IMR-90 (cell line): ENCODE measurements around the gene DNAJB8. TPM values are rescaled to one million over a fixed set of nuclear protein-coding genes. Genes with fewer than 3 reads are reported as not detected.

Experiments used
- ATAC-seq: fragments of 200-7000 bp; cut with Tn5 transposase; 2 replicates; pipeline ENCODE4 v1.9.1; 2020; ENCODE audit warnings: low read depth, mild to moderate bottlenecking, moderate library complexity
- BruUV-seq: library from RNA; stranded (reverse); fragments of 400-500 nt; replicated peaks from 2 replicates; lab custom pipeline; 2021; lab: Mats Ljungman, UMichigan
- CTCF ChIA-PET: fragments of 300-600 bp; formaldehyde crosslinking; extraction: SDS; loops from one replicate; lab custom pipeline; 2021; ENCODE audit warnings: antibody characterized with exemption; lab: Yijun Ruan, JAX
- POLR2A ChIA-PET: fragments of 300-600 bp; sonication (Branson Sonifier 250); formaldehyde crosslinking; loops from one replicate; lab custom pipeline; 2022; ENCODE audit warnings: antibody characterized with exemption; ENCODE audit not compliant: unreplicated experiment; lab: Charles Lee
- DNase-seq: peaks from one replicate; pipeline ENCODE4 v3.0.0; 2013
- H2AFZ ChIP-seq: replicated peaks from 2 replicates; pipeline ENCODE3; 2013; ENCODE audit warnings: low read length, mild to moderate bottlenecking; ENCODE audit not compliant: poor library complexity
- H2AK5ac ChIP-seq: 2 replicates; pipeline ENCODE4 v1.6.1; 2013; ENCODE audit warnings: low read depth, low read length, inconsistent platforms
- H2AK9ac ChIP-seq: replicated peaks from 2 replicates; pipeline ENCODE3; 2013; ENCODE audit warnings: mild to moderate bottlenecking, low read depth, low read length, moderate library complexity; ENCODE audit not compliant: poor library complexity
- H2BK120ac ChIP-seq: 2 replicates; pipeline ENCODE4 v1.6.1; 2013; ENCODE audit warnings: low read depth, low read length, inconsistent platforms
- H2BK15ac ChIP-seq: 3 replicates; pipeline ENCODE4 v1.6.1; 2013; ENCODE audit warnings: low read depth, low read length, inconsistent platforms
- H2BK20ac ChIP-seq: 2 replicates; pipeline ENCODE4 v1.6.1; 2013; ENCODE audit warnings: low read depth, mild to moderate bottlenecking, inconsistent platforms, low read length, moderate library complexity
- H2BK5ac ChIP-seq: 2 replicates; pipeline ENCODE4 v1.6.1; 2013; ENCODE audit warnings: mild to moderate bottlenecking, low read depth, low read length, inconsistent platforms; ENCODE audit not compliant: poor library complexity, severe bottlenecking
- H3K14ac ChIP-seq: replicated peaks from 2 replicates; pipeline ENCODE4 v1.6.1; 2013; ENCODE audit warnings: low read depth, low read length, inconsistent platforms
- H3K18ac ChIP-seq: 2 replicates; pipeline ENCODE4 v1.6.1; 2013; ENCODE audit warnings: low read depth, low read length, control low read depth
- H3K23ac ChIP-seq: 2 replicates; pipeline ENCODE4 v1.6.1; 2013; ENCODE audit warnings: low read depth, low read length, inconsistent platforms
- H3K27ac ChIP-seq: 2 replicates; pipeline ENCODE4 v1.5.1; 2013; ENCODE audit warnings: mild to moderate bottlenecking, control low read depth, low read length; ENCODE audit not compliant: insufficient read depth
- H3K27me3 ChIP-seq: 2 replicates; pipeline ENCODE4 v1.6.1; 2013; ENCODE audit warnings: low read length; ENCODE audit not compliant: control insufficient read depth, insufficient read depth
- H3K36me3 ChIP-seq: 2 replicates; pipeline ENCODE4 v1.6.1; 2013; ENCODE audit warnings: low read length, mixed read lengths; ENCODE audit not compliant: control insufficient read depth, insufficient read depth
- H3K4ac ChIP-seq: 2 replicates; pipeline ENCODE4 v1.6.1; 2013; ENCODE audit warnings: low read depth, low read length, inconsistent platforms
- H3K4me1 ChIP-seq: 2 replicates; pipeline ENCODE4 v1.6.1; 2013; ENCODE audit warnings: low read length, mixed read lengths; ENCODE audit not compliant: control insufficient read depth, insufficient read depth
- H3K4me2 ChIP-seq: 2 replicates; pipeline ENCODE4 v1.6.1; 2013; ENCODE audit warnings: low read depth, mild to moderate bottlenecking, control low read depth, low read length, moderate library complexity
- H3K4me3 ChIP-seq: 2 replicates; pipeline ENCODE4 v1.5.1; 2013; ENCODE audit warnings: low read depth, mild to moderate bottlenecking, control low read depth, low read length, moderate library complexity; ENCODE audit not compliant: insufficient read depth
- H3K56ac ChIP-seq: 2 replicates; pipeline ENCODE4 v1.6.1; 2013; ENCODE audit warnings: low read length, inconsistent platforms; ENCODE audit not compliant: insufficient read depth; ENCODE audit errors: extremely low read depth
- H3K79me1 ChIP-seq, 2 experiments: 2 replicates each; pipeline ENCODE4 v1.6.1; 2013; ENCODE audit warnings: low read length in 2 of 2, inconsistent platforms in 1 of 2, low read depth in 1 of 2
- H3K9ac ChIP-seq: 2 replicates; pipeline ENCODE4 v1.6.1; 2013; ENCODE audit warnings: low read depth, low read length, control low read depth
- H3K9me1 ChIP-seq: 2 replicates; pipeline ENCODE4 v1.6.1; 2013; ENCODE audit warnings: low read length, inconsistent platforms; ENCODE audit not compliant: insufficient read depth
- H3K9me3 ChIP-seq: 2 replicates; pipeline ENCODE4 v1.6.1; 2013; ENCODE audit warnings: low read length; ENCODE audit not compliant: control insufficient read depth, insufficient read depth
- H4K20me1 ChIP-seq: 2 replicates; pipeline ENCODE4 v1.6.1; 2013; ENCODE audit warnings: low read length, inconsistent platforms; ENCODE audit not compliant: insufficient read depth
- H4K5ac ChIP-seq: 2 replicates; pipeline ENCODE4 v1.6.1; 2013; ENCODE audit warnings: mild to moderate bottlenecking, low read depth, low read length, control low read depth
- H4K8ac ChIP-seq, 2 experiments: 2 replicates each; pipeline ENCODE4 v1.6.1; 2013; ENCODE audit warnings: low read depth in 2 of 2, low read length in 2 of 2, control low read depth in 1 of 2, inconsistent platforms in 1 of 2
- H4K91ac ChIP-seq: 2 replicates; pipeline ENCODE4 v1.6.1; 2013; ENCODE audit warnings: low read depth, low read length, inconsistent platforms; ENCODE audit not compliant: insufficient read depth
- BHLHE40 ChIP-seq: fragments of 150-350 bp; IDR thresholded peaks from 2 replicates; pipeline ENCODE4 v1.6.1; 2016; ENCODE audit warnings: mild to moderate bottlenecking, low read depth, low read length
- CEBPB ChIP-seq: IDR thresholded peaks from 2 replicates; pipeline ENCODE4 v1.6.1; 2012; ENCODE audit warnings: low read depth, low read length, improper control_type of control experiment
- CHD1 ChIP-seq: IDR thresholded peaks from 2 replicates; pipeline ENCODE4 v1.6.1; 2012; ENCODE audit warnings: low read depth, low read length, improper control_type of control experiment
- FOS ChIP-seq: fragments of 150-350 bp; IDR thresholded peaks from 2 replicates; pipeline ENCODE4 v1.6.1; 2016; ENCODE audit warnings: low read depth, low read length
- POLR2A ChIP-seq: IDR thresholded peaks from 2 replicates; pipeline ENCODE4 v1.6.1; 2012; ENCODE audit warnings: mild to moderate bottlenecking, low read depth, low read length
- RAD21 ChIP-seq: IDR thresholded peaks from 2 replicates; pipeline ENCODE4 v1.6.1; 2012; ENCODE audit warnings: low read length, improper control_type of control experiment
- RCOR1 ChIP-seq: IDR thresholded peaks from 2 replicates; pipeline ENCODE4 v1.6.1; 2012; ENCODE audit warnings: mild to moderate bottlenecking, low read length, improper control_type of control experiment; ENCODE audit not compliant: insufficient replicate concordance
- RFX5 ChIP-seq: IDR thresholded peaks from 2 replicates; pipeline ENCODE4 v1.8.0; 2012; ENCODE audit warnings: low read depth, mild to moderate bottlenecking, low read length, moderate library complexity
- WGBS, 2 experiments: methylation state at CpG; one replicate each; pipeline versions ENCODE4 v1.1.5 to v1.1.7; 2013; ENCODE audit warnings: missing lambda C conversion rate in 2 of 2; ENCODE audit not compliant: insufficient read length in 1 of 2; ENCODE audit errors: extremely low coverage in 2 of 2; 5-methylcytosine and 5-hydroxymethylcytosine counted together
- dilution Hi-C: fragments of 300-500 bp; cut with HindIII; formaldehyde crosslinking; loops from one replicate; pipeline ENCODE4 v1.14.3; 2018; ENCODE audit warnings: low sequenced_read_pairs; ENCODE audit not compliant: unreplicated experiment
- in situ Hi-C: fragments of 300-500 bp; cut with MboI; formaldehyde crosslinking; loops from 3 replicates; pipeline ENCODE4 v1.14.3; 2019; ENCODE audit warnings: low sequenced_read_pairs, inconsistent platforms, mixed read lengths
- intact Hi-C: fragments of 100-400 bp; cut with micrococcal nuclease; formaldehyde crosslinking; loops from 2 replicates; pipeline ENCODE4 v1.10.0; 2022
- polyA plus RNA-seq, 3 experiments: library from polyadenylated mRNA; depleted of rRNA; stranded (reverse); fragments of >200 nt; gene quantifications; 2 replicates each; pipeline ENCODE4 v1.2.3, GENCODE V29; 2012; ENCODE audit warnings: low replicate concordance in 1 of 3
- total RNA-seq: library from RNA; depleted of rRNA; stranded (reverse); fragments of >200 nt; gene quantifications from 2 replicates; pipeline ENCODE4 v1.2.3, GENCODE V29; 2012
- TF ChIP-seq, protein P1 (sequence below): conservative IDR thresholded peaks from 2 replicates; pipeline ENCODE4 v1.5.1; 2012; ENCODE audit warnings: mild to moderate bottlenecking, low read depth, low read length, improper control_type of control experiment

The DNAJB8 gene
- total and polyA plus RNA-seq, 2 of the 4 experiments (the other 2 are of a cell fraction) = not detected

DNA sequence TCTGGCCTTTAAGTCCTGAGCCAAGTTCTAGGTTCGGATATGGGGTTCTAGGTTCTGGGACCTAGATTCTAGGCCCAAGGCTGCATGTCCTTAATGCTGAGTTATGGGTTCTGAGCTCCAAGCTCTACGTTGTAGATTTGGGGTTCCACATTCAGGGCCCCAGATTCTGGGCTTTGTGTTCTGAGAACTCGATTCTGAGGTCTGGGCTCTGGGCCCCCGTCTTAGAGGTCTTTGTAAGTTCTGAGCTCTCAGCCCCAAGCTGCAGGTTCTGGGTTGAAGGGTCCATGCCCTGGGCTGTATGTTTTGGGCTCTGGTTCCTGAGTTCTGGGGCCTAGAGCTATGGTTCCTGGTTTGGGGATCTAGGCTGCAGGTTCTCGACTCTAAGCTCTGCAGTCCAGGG, 10.0 kb upstream of the DNAJB8 start:
- WGBS, 2 experiments = 89% methylated on average over 3 of the region's 5 CpGs; no CpG with 5 or more reads in 1 of the 2 experiments
- no peak overlapping the region for H4K5ac ChIP-seq
- CTCF ChIA-PET = no interaction called here
- no peaks in the 10 kb centered on the region for H3K4me1 ChIP-seq
- H3K14ac ChIP-seq = no peak overlapping the region
- no peak overlapping the region for H3K18ac ChIP-seq
- no peaks in the 10 kb centered on the region for H4K20me1 ChIP-seq
- no peak overlapping the region for H3K4me3 ChIP-seq
- peaks cover 15% of the 10 kb centered on the region for H3K36me3 ChIP-seq
- H3K56ac ChIP-seq = no peak overlapping the region
- H3K27ac ChIP-seq = no peak overlapping the region
- ATAC-seq (no peak), DNase-seq (no peak)
- peaks cover 3% of the 10 kb centered on the region for H3K9me3 ChIP-seq
- POLR2A ChIA-PET = no interaction called here
- intact Hi-C loops = no loop called here
- H4K8ac ChIP-seq = no peak overlapping the region
- H2BK20ac ChIP-seq = no peak overlapping the region
- H2AK5ac ChIP-seq = no peak overlapping the region
- no peak overlapping the region for H4K91ac ChIP-seq
- no TSS peak for BruUV-seq
- H3K23ac ChIP-seq = no peak overlapping the region
- no peak overlapping the region for H3K9ac ChIP-seq
- no peak overlapping the region for H2BK120ac ChIP-seq
- no peak overlapping the region for H2AFZ ChIP-seq
- no peak overlapping the region for H2AK9ac ChIP-seq
- H3K4ac ChIP-seq = no peak overlapping the region
- peaks cover 42% of the 10 kb centered on the region for H3K27me3 ChIP-seq
- no peak overlapping the region for H3K4me2 ChIP-seq
- H2BK5ac ChIP-seq = no peak overlapping the region
- in situ Hi-C loops = no loop called here
- no peaks in the 10 kb centered on the region; a peak in 1 of 4 replicates for H3K79me1 ChIP-seq
- no peak overlapping the region for H2BK15ac ChIP-seq
- dilution Hi-C loops = no loop called here
- H3K9me1 ChIP-seq = peaks cover 7% of the 10 kb centered on the region
- no peak for TF ChIP-seq BHLHE40
- TF ChIP-seq RCOR1 = no peak
- TF ChIP-seq, protein P1, sequence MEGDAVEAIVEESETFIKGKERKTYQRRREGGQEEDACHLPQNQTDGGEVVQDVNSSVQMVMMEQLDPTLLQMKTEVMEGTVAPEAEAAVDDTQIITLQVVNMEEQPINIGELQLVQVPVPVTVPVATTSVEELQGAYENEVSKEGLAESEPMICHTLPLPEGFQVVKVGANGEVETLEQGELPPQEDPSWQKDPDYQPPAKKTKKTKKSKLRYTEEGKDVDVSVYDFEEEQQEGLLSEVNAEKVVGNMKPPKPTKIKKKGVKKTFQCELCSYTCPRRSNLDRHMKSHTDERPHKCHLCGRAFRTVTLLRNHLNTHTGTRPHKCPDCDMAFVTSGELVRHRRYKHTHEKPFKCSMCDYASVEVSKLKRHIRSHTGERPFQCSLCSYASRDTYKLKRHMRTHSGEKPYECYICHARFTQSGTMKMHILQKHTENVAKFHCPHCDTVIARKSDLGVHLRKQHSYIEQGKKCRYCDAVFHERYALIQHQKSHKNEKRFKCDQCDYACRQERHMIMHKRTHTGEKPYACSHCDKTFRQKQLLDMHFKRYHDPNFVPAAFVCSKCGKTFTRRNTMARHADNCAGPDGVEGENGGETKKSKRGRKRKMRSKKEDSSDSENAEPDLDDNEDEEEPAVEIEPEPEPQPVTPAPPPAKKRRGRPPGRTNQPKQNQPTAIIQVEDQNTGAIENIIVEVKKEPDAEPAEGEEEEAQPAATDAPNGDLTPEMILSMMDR = no peak
- no peak for TF ChIP-seq CEBPB
- no peak for TF ChIP-seq FOS
- TF ChIP-seq POLR2A = no peak
- no peak for TF ChIP-seq RAD21
- TF ChIP-seq CHD1 = no peak
- no peak for TF ChIP-seq RFX5
